ENCODE results near the gene NTM.

DNA sequence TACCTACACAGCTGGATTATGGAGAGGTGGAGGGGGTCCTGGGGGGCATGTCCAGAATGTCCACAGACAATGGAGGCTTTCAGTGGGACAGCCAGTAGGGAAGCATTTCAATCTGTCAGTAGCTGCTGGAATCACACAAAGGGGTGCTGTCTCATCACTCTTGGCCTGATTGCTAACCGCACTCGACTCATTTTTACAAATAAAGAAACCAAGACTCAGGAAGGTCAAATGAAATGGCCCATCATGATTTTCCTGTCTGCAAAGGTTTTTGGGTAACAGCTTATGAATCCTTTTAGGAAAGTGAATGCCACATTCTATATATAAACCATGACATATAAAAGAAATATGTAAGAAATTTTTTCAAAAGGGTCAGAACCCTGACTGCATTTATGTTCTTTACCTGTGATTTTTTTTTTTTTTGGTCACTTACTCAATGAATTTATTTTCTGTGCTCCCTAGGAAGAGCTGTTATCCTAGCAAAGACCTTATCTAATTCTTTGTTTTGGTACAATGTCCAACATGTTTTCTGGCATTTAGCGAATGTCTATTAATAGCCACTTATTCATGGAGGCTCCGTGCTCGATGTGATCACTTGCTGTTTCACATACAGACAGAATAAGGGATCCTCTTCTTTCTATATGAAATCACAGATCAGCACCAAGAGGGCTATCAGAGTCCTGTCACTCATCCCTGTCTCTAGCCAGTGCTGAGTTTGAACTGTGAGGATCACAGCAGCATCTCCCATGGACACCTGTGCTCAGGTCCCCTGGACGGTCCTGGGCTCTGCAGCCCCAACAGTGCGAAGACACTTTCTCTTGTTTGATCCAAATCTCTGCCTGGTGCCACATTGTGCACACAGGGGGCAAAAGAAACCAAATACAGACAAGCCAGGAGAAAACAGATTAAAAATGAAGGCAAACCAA lies 979.7 kb downstream of the NTM start:
- TF ChIP-seq, protein P1, sequence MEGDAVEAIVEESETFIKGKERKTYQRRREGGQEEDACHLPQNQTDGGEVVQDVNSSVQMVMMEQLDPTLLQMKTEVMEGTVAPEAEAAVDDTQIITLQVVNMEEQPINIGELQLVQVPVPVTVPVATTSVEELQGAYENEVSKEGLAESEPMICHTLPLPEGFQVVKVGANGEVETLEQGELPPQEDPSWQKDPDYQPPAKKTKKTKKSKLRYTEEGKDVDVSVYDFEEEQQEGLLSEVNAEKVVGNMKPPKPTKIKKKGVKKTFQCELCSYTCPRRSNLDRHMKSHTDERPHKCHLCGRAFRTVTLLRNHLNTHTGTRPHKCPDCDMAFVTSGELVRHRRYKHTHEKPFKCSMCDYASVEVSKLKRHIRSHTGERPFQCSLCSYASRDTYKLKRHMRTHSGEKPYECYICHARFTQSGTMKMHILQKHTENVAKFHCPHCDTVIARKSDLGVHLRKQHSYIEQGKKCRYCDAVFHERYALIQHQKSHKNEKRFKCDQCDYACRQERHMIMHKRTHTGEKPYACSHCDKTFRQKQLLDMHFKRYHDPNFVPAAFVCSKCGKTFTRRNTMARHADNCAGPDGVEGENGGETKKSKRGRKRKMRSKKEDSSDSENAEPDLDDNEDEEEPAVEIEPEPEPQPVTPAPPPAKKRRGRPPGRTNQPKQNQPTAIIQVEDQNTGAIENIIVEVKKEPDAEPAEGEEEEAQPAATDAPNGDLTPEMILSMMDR (IDR thresholded peaks at IDR 0.05 in 2 of 3, conservative IDR thresholded peaks at IDR 0.05 in 1 of 3; ENCODE audit: borderline replicate concordance in 1 of 3, insufficient read depth in 1 of 3, low read depth in 2 of 3, low read length in 2 of 3), result no peak
- no peak for TF ChIP-seq POLR2A (IDR thresholded peaks at IDR 0.05; ENCODE audit: borderline replicate concordance, extremely low read depth, insufficient read depth, insufficient read length)
- TF ChIP-seq ZNF274 (IDR thresholded peaks at IDR 0.05; ENCODE audit: low read depth, low read length), result no peak
- no peak for TF ChIP-seq RAD21 (IDR thresholded peaks at IDR 0.05; ENCODE audit: low read depth)

All from HCT116 (cell line).